Measurements from ENCODE around the gene LILRA1. TPM values are rescaled to one million over a fixed set of nuclear protein-coding genes. Genes with fewer than 3 reads are reported as not detected.

The LILRA1 gene
- total RNA-seq, 3 donors from 2014 or later (not counting 1 experiment from before 2014, with no cell fraction given), result 1.4 to 13.0 (median 6.1) TPM

- Mint-ChIP-seq H3K4me3 (no peak overlapping the region), H3K27me3 (ENCODE audit: low read depth in 2 of 2) (peaks cover 29 to 34% of the 10 kb centered on the region in 2 donors), H3K4me1 (peaks cover 0 to 5% of the 10 kb centered on the region in 2 donors), H3K9me3 (no peaks in the 10 kb centered on the region), H3K27ac (no peak overlapping the region), H3K36me3 (no peaks in the 10 kb centered on the region)
- no peak for TF ChIP-seq CTCF (IDR thresholded peaks at IDR 0.05)
- DNase-seq (no peak), ATAC-seq (no peak)
- Histone ChIP-seq H3K9me3 (ENCODE audit: control insufficient read depth, insufficient read depth, low read length) (no peaks in the 10 kb centered on the region), H3K36me3 (ENCODE audit: control insufficient read depth, insufficient read depth, low read length) (no peaks in the 10 kb centered on the region), H3K27me3 (ENCODE audit: control insufficient read depth, insufficient read depth, low read length) (peaks cover 3% of the 10 kb centered on the region), H3K27ac (ENCODE audit: low read length) (no peak overlapping the region), H3K4me1 (ENCODE audit: control insufficient read depth, insufficient read depth, low read length) (peaks cover 24% of the 10 kb centered on the region), H3K4me3 (ENCODE audit: low read length) (no peak overlapping the region)
- intact Hi-C loops (cut with micrococcal nuclease), result no loop called here
- 84% methylated on average over 5 of the region's 5 CpGs for WGBS (ENCODE audit: insufficient coverage)
Observed at GRCh38 chr19:54607785-54608150, 14.3 kb downstream of the LILRA1 start.

GRCh38 chr19:54608205-54608604 is 14.8 kb downstream of the LILRA1 start:
- peaks cover 24% of the 10 kb centered on the region for H3K4me1 ChIP-seq (ENCODE audit: control insufficient read depth, insufficient read depth, low read length)
- WGBS (ENCODE audit: insufficient coverage), result 91% methylated on average over 6 of the region's 7 CpGs
- no peaks in the 10 kb centered on the region for H3K36me3 ChIP-seq (ENCODE audit: control insufficient read depth, insufficient read depth, low read length)
- H3K4me3 ChIP-seq (ENCODE audit: low read length), result no peak overlapping the region
- Mint-ChIP-seq H3K4me3 (no peak overlapping the region), H3K27ac (no peak overlapping the region), H3K4me1 (peaks cover 0 to 5% of the 10 kb centered on the region in 2 donors), H3K9me3 (no peaks in the 10 kb centered on the region), H3K36me3 (no peaks in the 10 kb centered on the region), H3K27me3 (ENCODE audit: low read depth in 2 of 2) (peaks cover 28 to 34% of the 10 kb centered on the region in 2 donors)
- TF ChIP-seq CTCF (IDR thresholded peaks at IDR 0.05), result no peak
- intact Hi-C loops (cut with micrococcal nuclease), result no loop called here
- DNase-seq (no peak), ATAC-seq (no peak)
- H3K9me3 ChIP-seq (ENCODE audit: control insufficient read depth, insufficient read depth, low read length), result no peaks in the 10 kb centered on the region
- H3K27ac ChIP-seq (ENCODE audit: low read length), result no peak overlapping the region
- peaks cover 2% of the 10 kb centered on the region for H3K27me3 ChIP-seq (ENCODE audit: control insufficient read depth, insufficient read depth, low read length)

GRCh38 chr19:54608792-54609191 is 15.4 kb downstream of the LILRA1 start:
- Mint-ChIP-seq H3K27me3 (ENCODE audit: low read depth in 2 of 2) (peaks cover 27 to 34% of the 10 kb centered on the region in 2 donors), H3K4me1 (peaks cover 0 to 5% of the 10 kb centered on the region in 2 donors)
- no peak for ATAC-seq

More at GRCh38 chr19:54608792-54609191, 15.4 kb downstream of the LILRA1 start:
- H3K4me3 Mint-ChIP-seq, result no peak overlapping the region
- H3K27ac Mint-ChIP-seq, result no peak overlapping the region
- no peak for TF ChIP-seq CTCF (IDR thresholded peaks at IDR 0.05)
- intact Hi-C loops (cut with micrococcal nuclease), result no loop called here
- no peaks in the 10 kb centered on the region for H3K36me3 ChIP-seq (ENCODE audit: control insufficient read depth, insufficient read depth, low read length)
- peaks cover 24% of the 10 kb centered on the region for H3K4me1 ChIP-seq (ENCODE audit: control insufficient read depth, insufficient read depth, low read length)
- no peaks in the 10 kb centered on the region for H3K9me3 Mint-ChIP-seq
- H3K36me3 Mint-ChIP-seq, result no peaks in the 10 kb centered on the region
- WGBS (ENCODE audit: insufficient coverage), result 88% methylated on average over 15 of the region's 15 CpGs
- DNase-seq, result no peak
- no peaks in the 10 kb centered on the region for H3K9me3 ChIP-seq (ENCODE audit: control insufficient read depth, insufficient read depth, low read length)
- H3K27me3 ChIP-seq (ENCODE audit: control insufficient read depth, insufficient read depth, low read length), result peaks cover 2% of the 10 kb centered on the region
- H3K27ac ChIP-seq (ENCODE audit: low read length), result no peak overlapping the region
- H3K4me3 ChIP-seq (ENCODE audit: low read length), result no peak overlapping the region

Measured in natural killer cell (primary cell).